H1 (cell line): ENCODE measurements around the gene HACD2.

Experiments
- CTCF ChIP-seq, 3 experiments: IDR thresholded peaks; 1 replicate in 2 of 3; 2 replicates in 1 of 3; pipeline versions ENCODE4 v1.5.1 to v1.6.1; 2011; ENCODE audit warnings: low read length in 3 of 3, mild to moderate bottlenecking in 3 of 3, inconsistent platforms in 2 of 3, low read depth in 1 of 3, moderate library complexity in 1 of 3; ENCODE audit not compliant: insufficient read depth in 1 of 3; ENCODE audit errors: control extremely low read depth in 1 of 3
- POLR2A ChIP-seq, 2 experiments: IDR thresholded peaks; 1 replicate in 1 of 2; 2 replicates in 1 of 2; pipeline ENCODE4 v1.6.1; 2011; ENCODE audit warnings: low read depth in 2 of 2, low read length in 2 of 2, mild to moderate bottlenecking in 2 of 2; ENCODE audit errors: control extremely low read depth in 1 of 2
- RFX5 ChIP-seq: IDR thresholded peaks from 2 replicates; pipeline ENCODE4 v1.6.1; 2011; ENCODE audit warnings: low read depth, low read length, improper control_type of control experiment, borderline replicate concordance

DNA sequence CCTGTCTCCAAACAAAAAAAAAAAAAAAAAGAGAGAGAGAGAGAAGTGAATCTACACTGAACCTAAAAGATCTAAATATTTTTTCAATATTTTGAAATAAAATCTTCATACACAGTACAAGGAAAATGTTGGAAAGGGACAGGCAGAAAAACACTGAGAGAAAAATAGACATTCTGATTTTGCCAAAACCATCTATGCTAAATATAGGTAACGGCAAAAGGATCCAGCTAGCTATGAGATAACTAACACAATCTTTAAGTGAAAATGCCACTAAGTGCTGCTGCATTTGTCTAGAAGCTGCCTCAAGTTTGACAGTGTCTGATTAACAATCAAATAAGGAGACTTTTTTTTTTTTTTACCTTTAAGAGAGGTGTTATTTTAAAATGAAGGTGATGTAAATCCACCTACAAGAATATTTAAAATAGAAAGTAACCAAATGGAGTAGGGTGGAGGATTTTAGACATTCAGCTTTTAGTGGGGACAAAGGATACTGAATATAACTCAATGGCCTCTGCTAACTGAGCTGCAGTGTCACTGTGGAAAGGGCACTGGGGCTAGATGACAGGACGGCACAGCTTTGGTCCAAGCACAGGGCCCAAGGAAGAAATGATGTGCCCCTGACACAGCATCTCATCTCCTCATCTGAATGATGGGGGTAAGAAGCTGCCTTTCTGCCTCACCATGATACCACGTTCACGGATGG is 62.4 kb downstream of the HACD2 start:
- TF ChIP-seq CTCF (IDR thresholded peaks at IDR 0.05; ENCODE audit: control extremely low read depth in 1 of 3, insufficient read depth in 1 of 3, low read depth in 1 of 3, low read length in 3 of 3) (no peak), RFX5 (no peak), POLR2A (IDR thresholded peaks at IDR 0.05; ENCODE audit: control extremely low read depth in 1 of 2, low read depth in 2 of 2, low read length in 2 of 2) (no peak)
